ENCODE measurements around the gene TACC2.

Gene TACC2

DNA sequence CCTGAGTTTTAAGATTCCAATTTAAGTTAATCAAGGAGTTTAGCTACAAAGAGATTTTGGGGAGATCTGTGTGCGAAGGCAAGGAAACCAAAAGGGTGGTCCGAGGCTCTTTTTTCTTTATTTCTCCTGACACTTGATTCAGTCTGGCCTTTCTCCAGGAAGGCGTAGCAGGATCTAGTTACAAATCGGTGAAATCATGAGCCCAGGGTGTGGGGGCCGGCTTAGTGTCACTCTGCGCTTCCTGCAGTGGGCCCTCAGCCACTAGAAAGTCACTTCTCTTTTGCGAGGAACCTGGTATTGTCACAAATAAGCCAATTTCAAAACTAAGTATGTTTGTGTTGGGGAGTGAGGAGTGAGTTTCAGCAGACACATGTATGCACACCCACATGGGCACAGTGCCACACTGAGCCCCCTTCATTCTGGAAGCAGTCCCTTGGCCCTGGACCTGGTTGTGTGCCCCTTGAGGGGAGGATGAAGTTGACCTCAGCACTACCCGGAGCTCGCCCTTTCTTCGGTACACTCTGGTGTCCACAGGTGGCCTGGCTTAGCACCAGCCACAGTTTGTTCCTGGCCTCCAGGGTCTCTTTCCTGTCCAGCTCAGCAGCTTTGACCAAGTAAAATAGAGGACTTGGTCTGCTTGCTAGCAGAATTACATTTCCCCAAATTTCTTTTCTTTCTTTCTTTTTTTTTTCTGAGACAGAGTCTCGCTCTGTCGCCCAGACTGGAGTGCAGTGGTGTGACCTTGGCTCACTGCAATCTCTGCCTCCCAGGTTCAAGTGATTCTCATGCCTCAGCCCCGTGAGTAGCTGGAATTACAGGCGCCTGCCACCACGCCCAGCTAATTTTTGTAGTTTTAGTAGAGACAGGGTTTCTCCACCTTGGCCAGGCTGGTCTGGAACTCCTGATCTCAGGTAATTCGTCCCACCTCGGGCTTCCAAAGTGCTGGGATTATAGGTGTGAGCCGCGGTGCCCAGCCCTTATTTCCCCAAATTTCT is 198.2 kb downstream of the TACC2 start:
- Histone ChIP-seq H3K4me1 (ENCODE audit: control insufficient read depth, low read depth, low read length) (peaks cover 30% of the 10 kb centered on the region), H3K27me3 (ENCODE audit: control insufficient read depth, insufficient read depth, low read length) (no peaks in the 10 kb centered on the region), H3K9ac (ENCODE audit: low read length) (no peak overlapping the region), H3K36me3 (ENCODE audit: control insufficient read depth, low read depth, low read length) (no peaks in the 10 kb centered on the region), H3K4me3 (ENCODE audit: low read length) (no peak overlapping the region), H3K9me3 (ENCODE audit: control insufficient read depth, low read depth, low read length) (no peaks in the 10 kb centered on the region), H3K27ac (ENCODE audit: low read length) (no peak overlapping the region)

DNA sequence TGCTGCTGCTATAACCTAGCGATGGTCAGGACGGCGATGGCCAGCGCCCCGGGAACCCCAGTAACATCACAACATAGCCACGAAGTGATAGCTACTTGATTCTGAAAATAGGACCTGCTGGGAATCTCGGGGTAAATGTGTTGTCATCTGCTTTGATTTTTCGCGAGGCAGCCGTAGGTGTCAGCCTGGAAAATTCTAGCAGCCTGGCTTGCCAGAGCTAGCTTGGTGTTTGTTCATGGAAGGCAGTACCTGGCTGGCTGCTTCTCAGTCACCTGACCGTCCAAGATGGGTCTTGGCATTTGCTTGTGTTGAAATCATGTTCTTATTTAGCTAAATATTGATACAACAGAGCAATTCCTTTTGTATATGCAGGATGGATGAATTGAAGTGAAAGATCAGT is 199.7 kb downstream of the TACC2 start:
- Histone ChIP-seq H3K27ac (ENCODE audit: low read length) (no peak overlapping the region), H3K4me3 (ENCODE audit: low read length) (no peak overlapping the region), H3K4me1 (ENCODE audit: control insufficient read depth, low read depth, low read length) (peaks cover 22% of the 10 kb centered on the region), H3K36me3 (ENCODE audit: control insufficient read depth, low read depth, low read length) (no peaks in the 10 kb centered on the region), H3K9ac (ENCODE audit: low read length) (no peak overlapping the region), H3K27me3 (ENCODE audit: control insufficient read depth, insufficient read depth, low read length) (no peaks in the 10 kb centered on the region), H3K9me3 (ENCODE audit: control insufficient read depth, low read depth, low read length) (no peaks in the 10 kb centered on the region)

DNA sequence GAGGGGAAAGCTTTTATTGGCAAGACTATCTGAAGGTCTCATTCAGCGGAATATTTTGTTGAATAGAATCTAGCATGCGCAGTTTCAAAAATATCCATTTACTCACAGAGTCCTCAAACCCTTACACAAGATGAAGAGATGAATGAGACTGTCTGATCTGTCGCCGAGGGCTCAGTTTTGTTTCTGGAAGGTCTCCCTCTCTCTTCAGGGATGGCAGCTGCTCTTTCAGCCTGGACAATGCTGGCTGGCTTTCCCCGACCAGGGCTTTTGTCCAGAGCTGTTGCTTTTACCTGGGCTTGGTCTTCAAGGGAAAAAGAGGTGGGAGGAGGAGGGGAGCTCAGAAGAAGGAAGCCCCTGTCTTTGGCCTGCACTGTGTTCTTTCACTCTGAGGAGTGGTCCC is 200.2 kb downstream of the TACC2 start:
- Histone ChIP-seq H3K27ac (ENCODE audit: low read length) (no peak overlapping the region), H3K27me3 (ENCODE audit: control insufficient read depth, insufficient read depth, low read length) (no peaks in the 10 kb centered on the region), H3K9me3 (ENCODE audit: control insufficient read depth, low read depth, low read length) (no peaks in the 10 kb centered on the region), H3K36me3 (ENCODE audit: control insufficient read depth, low read depth, low read length) (no peaks in the 10 kb centered on the region), H3K9ac (ENCODE audit: low read length) (no peak overlapping the region), H3K4me3 (ENCODE audit: low read length) (no peak overlapping the region), H3K4me1 (ENCODE audit: control insufficient read depth, low read depth, low read length) (peaks cover 21% of the 10 kb centered on the region)

DNA sequence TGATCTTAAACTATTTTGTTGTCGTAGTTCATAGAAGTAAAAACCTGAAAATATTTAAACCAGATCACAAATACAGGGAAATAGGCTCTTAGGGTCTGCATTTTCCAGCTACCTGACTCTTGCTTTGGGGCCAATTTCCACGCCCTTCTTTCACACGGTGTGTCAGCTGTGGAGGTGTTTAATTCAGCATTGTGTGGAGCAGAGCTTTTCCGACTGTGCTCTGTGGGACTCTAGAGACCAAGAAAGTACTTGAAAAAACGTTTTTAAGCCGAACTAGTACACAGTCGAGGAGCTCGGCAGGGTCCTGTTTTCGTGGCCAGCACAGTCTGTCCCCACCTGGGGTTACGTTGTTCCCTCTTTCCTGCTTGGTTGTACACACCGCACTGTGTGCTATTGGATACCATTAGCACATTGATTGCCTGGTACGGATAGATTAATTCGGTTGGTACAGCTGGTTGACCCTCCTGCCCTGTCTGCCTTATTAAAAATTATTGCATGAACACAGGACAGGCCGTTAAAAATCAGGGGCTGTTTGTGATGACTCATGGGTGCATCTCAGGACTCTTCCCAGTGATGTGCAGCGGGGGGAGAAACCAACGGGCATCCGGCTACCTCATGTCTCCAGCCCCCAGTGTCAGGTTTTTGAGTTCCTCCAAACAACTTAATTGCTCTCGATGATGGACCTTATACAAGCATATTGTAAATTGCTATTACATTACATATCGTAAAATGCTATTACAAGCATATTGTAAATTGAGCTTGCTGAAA is 201.4 kb downstream of the TACC2 start:
- Histone ChIP-seq H3K4me3 (ENCODE audit: low read length) (no peak overlapping the region), H3K9ac (ENCODE audit: low read length) (no peak overlapping the region), H3K36me3 (ENCODE audit: control insufficient read depth, low read depth, low read length) (peaks cover 3% of the 10 kb centered on the region), H3K27me3 (ENCODE audit: control insufficient read depth, insufficient read depth, low read length) (no peaks in the 10 kb centered on the region), H3K27ac (ENCODE audit: low read length) (no peak overlapping the region), H3K4me1 (ENCODE audit: control insufficient read depth, low read depth, low read length) (peaks cover 21% of the 10 kb centered on the region), H3K9me3 (ENCODE audit: control insufficient read depth, low read depth, low read length) (no peaks in the 10 kb centered on the region)

DNA sequence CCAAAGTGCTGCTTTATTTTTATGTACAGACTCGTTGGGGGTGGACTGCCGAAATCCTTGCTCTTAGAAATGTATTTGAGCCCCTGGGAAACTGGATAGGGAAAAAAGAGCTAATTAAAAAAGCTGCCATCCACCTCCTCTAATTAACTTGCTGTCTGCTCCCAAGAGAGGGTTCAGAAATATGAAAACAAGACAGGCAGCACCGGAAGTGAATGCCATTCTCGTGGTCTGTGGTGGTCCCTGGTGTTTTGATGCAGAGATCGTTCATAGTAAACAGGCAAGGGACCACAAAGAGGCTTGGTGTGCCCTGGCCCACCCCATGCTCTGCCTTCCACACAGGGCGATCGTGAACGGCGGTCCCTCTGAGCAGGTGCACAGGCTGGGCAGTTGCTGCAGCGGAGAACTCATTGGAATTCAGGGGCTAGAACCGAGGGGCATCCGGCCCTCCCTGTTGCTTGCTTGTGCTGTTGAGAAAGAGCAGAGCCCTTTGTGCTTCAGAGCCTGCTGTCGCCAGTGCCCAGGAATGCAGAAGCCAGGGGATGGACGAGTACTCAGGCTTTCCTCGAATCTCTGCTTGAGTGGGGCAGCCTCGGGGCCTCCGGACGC is 203.1 kb downstream of the TACC2 start:
- no peak overlapping the region for H3K9ac ChIP-seq (ENCODE audit: low read length)
- peaks cover 6% of the 10 kb centered on the region for H3K36me3 ChIP-seq (ENCODE audit: control insufficient read depth, low read depth, low read length)
- H3K9me3 ChIP-seq (ENCODE audit: control insufficient read depth, low read depth, low read length), result no peaks in the 10 kb centered on the region
- no peaks in the 10 kb centered on the region for H3K27me3 ChIP-seq (ENCODE audit: control insufficient read depth, insufficient read depth, low read length)
- peaks cover 21% of the 10 kb centered on the region for H3K4me1 ChIP-seq (ENCODE audit: control insufficient read depth, low read depth, low read length)
- H3K4me3 ChIP-seq (ENCODE audit: low read length), result no peak overlapping the region
- H3K27ac ChIP-seq (ENCODE audit: low read length), result no peak overlapping the region

DNA sequence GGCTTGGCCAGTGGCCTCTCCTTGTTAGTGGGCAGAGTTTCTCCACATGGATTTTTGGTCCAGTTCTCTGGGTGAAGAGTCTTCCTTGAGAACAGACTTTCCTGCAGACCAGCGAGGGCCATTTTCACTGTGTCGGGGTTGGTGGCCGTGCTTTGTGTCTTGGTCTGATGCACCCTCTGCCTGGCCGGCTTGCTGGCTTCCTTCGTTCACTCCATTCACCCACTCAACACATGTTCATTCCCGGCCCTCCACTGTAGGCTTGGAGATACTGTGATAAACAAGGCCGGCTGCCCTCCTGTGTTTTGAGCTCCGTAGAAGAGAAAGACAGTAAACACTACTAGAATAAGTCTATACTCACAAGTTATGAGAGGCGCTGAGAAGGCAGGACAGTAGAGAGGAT is 205.3 kb downstream of the TACC2 start:
- no peaks in the 10 kb centered on the region for H3K9me3 ChIP-seq (ENCODE audit: control insufficient read depth, low read depth, low read length)
- H3K27me3 ChIP-seq (ENCODE audit: control insufficient read depth, insufficient read depth, low read length), result no peaks in the 10 kb centered on the region
- no peak overlapping the region for H3K4me3 ChIP-seq (ENCODE audit: low read length)
- H3K4me1 ChIP-seq (ENCODE audit: control insufficient read depth, low read depth, low read length), result peaks cover 17% of the 10 kb centered on the region
- H3K9ac ChIP-seq (ENCODE audit: low read length), result no peak overlapping the region
- H3K27ac ChIP-seq (ENCODE audit: low read length), result no peak overlapping the region
- peaks cover 11% of the 10 kb centered on the region for H3K36me3 ChIP-seq (ENCODE audit: control insufficient read depth, low read depth, low read length)

DNA sequence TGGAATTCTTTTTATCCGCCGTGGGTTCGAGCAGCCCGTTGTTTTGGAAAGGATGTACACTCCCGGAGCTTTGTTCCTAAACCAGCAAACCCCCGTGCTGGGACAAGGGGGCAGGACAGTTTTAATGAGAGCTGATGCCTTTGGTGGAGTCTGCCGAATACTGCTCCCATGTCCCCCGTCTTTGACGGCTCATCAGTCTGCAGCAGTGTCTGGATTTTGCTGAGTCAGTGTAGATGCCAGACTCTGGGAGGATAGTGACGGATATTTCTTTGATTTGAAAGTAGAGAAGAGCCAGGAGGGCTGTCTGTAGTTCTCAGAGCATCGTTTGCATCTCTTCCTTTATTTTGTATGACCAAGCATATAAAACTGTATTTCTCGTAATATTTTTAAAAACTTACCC is 207.3 kb downstream of the TACC2 start:
- Histone ChIP-seq H3K27ac (ENCODE audit: low read length) (no peak overlapping the region), H3K4me1 (ENCODE audit: control insufficient read depth, low read depth, low read length) (peaks cover 13% of the 10 kb centered on the region), H3K9me3 (ENCODE audit: control insufficient read depth, low read depth, low read length) (no peaks in the 10 kb centered on the region), H3K36me3 (ENCODE audit: control insufficient read depth, low read depth, low read length) (peaks cover 19% of the 10 kb centered on the region), H3K27me3 (ENCODE audit: control insufficient read depth, insufficient read depth, low read length) (no peaks in the 10 kb centered on the region), H3K4me3 (ENCODE audit: low read length) (no peak overlapping the region), H3K9ac (ENCODE audit: low read length) (no peak overlapping the region)

DNA sequence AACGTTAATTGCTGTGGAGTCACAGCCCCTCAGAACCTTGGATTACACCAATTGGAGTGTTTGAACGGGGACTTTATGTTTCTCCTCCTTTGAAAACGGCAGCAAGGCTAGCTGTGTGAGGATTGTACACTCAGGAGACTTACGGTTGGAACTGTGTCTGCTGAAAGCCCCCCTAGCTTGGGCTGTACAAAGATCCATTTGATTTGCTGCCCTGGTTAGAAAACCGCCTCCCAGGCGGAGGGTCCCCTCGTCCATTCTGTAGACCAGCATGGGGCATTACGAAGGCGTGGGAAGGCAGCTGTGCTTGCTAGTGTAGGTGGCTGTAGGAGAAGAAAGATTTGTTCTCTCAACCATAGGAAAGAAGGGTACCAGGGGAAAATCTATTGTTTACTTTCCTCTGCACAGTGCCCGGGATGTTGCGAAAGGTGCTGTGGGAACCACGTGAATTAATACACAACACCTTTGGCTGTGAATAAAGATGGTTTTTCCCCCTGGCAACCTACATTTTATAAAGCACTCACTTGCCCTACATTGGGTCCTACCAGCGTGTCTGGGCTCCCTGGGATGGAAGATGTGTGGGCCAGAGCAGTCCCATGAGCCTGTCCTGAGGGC is 208.8 kb downstream of the TACC2 start:
- Histone ChIP-seq H3K27me3 (ENCODE audit: control insufficient read depth, insufficient read depth, low read length) (no peaks in the 10 kb centered on the region), H3K27ac (ENCODE audit: low read length) (no peak overlapping the region), H3K9ac (ENCODE audit: low read length) (no peak overlapping the region), H3K4me1 (ENCODE audit: control insufficient read depth, low read depth, low read length) (peaks cover 2% of the 10 kb centered on the region), H3K36me3 (ENCODE audit: control insufficient read depth, low read depth, low read length) (peaks cover 25% of the 10 kb centered on the region), H3K9me3 (ENCODE audit: control insufficient read depth, low read depth, low read length) (no peaks in the 10 kb centered on the region), H3K4me3 (ENCODE audit: low read length) (no peak overlapping the region)

DNA sequence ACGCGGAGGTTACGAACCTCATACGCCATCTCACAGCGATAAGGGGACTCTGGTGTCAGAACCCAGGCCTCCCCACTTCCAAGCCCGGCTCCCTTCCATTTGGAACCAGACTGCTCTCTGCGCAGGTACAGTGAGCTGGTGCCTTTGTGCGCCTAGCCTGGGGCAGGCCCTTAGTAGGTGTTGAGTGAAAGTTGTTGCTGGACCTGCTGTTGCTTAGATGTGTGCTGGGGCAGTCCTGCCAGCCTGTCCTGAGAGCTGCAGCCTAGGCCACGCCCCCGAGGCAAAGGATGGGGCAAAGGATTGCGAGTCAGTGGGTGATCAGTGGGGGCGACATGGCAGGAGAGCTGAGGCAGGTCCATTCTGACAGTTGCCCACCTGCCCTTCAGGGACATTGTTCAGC is 209.7 kb downstream of the TACC2 start:
- H3K27ac ChIP-seq (ENCODE audit: low read length), result no peak overlapping the region
- no peak overlapping the region for H3K4me3 ChIP-seq (ENCODE audit: low read length)
- H3K36me3 ChIP-seq (ENCODE audit: control insufficient read depth, low read depth, low read length), result peaks cover 25% of the 10 kb centered on the region
- no peaks in the 10 kb centered on the region for H3K4me1 ChIP-seq (ENCODE audit: control insufficient read depth, low read depth, low read length)
- no peaks in the 10 kb centered on the region for H3K27me3 ChIP-seq (ENCODE audit: control insufficient read depth, insufficient read depth, low read length)
- no peaks in the 10 kb centered on the region for H3K9me3 ChIP-seq (ENCODE audit: control insufficient read depth, low read depth, low read length)
- no peak overlapping the region for H3K9ac ChIP-seq (ENCODE audit: low read length)

DNA sequence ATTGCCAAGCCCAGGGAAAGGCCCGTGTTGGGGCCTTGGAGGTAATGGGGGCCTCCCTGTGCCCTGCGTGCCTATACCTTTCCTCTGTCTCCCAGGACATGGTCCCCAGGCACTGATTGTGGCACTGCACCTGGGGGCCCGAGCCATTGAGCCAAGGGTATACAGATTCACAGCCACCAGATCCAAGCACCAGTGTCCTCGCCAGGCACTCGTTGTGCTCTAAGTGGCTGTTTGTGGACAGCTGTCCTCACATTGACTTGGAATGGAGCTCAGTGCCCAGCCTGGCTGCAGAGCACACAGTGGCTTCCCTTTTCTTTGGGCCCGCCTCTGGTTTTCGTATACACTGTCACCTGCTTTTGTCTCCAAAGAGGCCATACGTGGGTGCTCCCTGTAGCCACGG is 210.1 kb downstream of the TACC2 start:
- no peaks in the 10 kb centered on the region for H3K27me3 ChIP-seq (ENCODE audit: control insufficient read depth, insufficient read depth, low read length)
- no peaks in the 10 kb centered on the region for H3K4me1 ChIP-seq (ENCODE audit: control insufficient read depth, low read depth, low read length)
- H3K36me3 ChIP-seq (ENCODE audit: control insufficient read depth, low read depth, low read length), result peaks cover 25% of the 10 kb centered on the region
- no peak overlapping the region for H3K27ac ChIP-seq (ENCODE audit: low read length)
- H3K9me3 ChIP-seq (ENCODE audit: control insufficient read depth, low read depth, low read length), result no peaks in the 10 kb centered on the region
- no peak overlapping the region for H3K4me3 ChIP-seq (ENCODE audit: low read length)
- H3K9ac ChIP-seq (ENCODE audit: low read length), result no peak overlapping the region

DNA sequence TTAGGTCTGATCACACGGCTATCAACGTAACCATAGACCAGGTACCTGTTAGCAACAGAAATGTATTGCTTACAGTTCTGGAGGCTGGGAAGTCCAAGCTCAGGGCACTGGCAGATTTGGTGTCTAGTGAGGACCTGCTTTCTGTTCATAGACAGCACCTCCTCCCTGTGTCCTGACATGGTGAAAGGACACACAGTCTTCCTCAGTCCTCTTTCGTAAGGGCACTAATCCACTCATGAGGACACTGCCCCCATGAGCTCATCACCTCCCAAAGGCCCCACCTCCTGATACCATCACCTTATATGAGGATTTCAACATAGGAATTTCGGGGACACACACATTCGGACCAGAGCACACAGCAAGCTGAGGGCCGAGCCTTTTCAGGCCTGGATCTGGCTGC is 210.7 kb downstream of the TACC2 start:
- no peak overlapping the region for H3K27ac ChIP-seq (ENCODE audit: low read length)
- H3K27me3 ChIP-seq (ENCODE audit: control insufficient read depth, insufficient read depth, low read length), result no peaks in the 10 kb centered on the region
- H3K9me3 ChIP-seq (ENCODE audit: control insufficient read depth, low read depth, low read length), result no peaks in the 10 kb centered on the region
- no peak overlapping the region for H3K9ac ChIP-seq (ENCODE audit: low read length)
- no peak overlapping the region for H3K4me3 ChIP-seq (ENCODE audit: low read length)
- H3K36me3 ChIP-seq (ENCODE audit: control insufficient read depth, low read depth, low read length), result peaks cover 25% of the 10 kb centered on the region
- H3K4me1 ChIP-seq (ENCODE audit: control insufficient read depth, low read depth, low read length), result no peaks in the 10 kb centered on the region

Measured in iPS-18a (cell line).